OCI-LY1 (cell line): ENCODE measurements around the gene RNF112.

Experiments
- H2AFZ ChIP-seq: fragments of 200-600 bp; sonication (generic), shearing (Covaris generic); 2 replicates; pipeline ENCODE4 v1.6.0; 2014; ENCODE audit warnings: antibody characterized with exemption, mild to moderate bottlenecking, low read length
- H3F3A ChIP-seq: fragments of 200-600 bp; sonication (generic), shearing (Covaris generic); 2 replicates; pipeline ENCODE4 v1.6.0; 2014; ENCODE audit warnings: mild to moderate bottlenecking, antibody characterized with exemption, low read length, moderate library complexity; ENCODE audit not compliant: insufficient read depth
- H3K27ac ChIP-seq: fragments of 200-600 bp; sonication (generic); 2 replicates; pipeline ENCODE4 v1.5.1; 2014; ENCODE audit warnings: low read length, mixed run types, mild to moderate bottlenecking, low read depth; ENCODE audit not compliant: poor library complexity, severe bottlenecking
- H3K27me3 ChIP-seq: fragments of 200-600 bp; sonication (generic); 2 replicates; pipeline ENCODE4 v1.6.0; 2014; ENCODE audit warnings: antibody characterized with exemption, mild to moderate bottlenecking, low read length, moderate library complexity; ENCODE audit not compliant: insufficient read depth
- H3K36me3 ChIP-seq: fragments of 200-600 bp; sonication (generic); 2 replicates; pipeline ENCODE4 v1.6.1; 2014; ENCODE audit warnings: mild to moderate bottlenecking, antibody characterized with exemption, low read length, moderate library complexity, mixed read lengths; ENCODE audit not compliant: insufficient read depth
- H3K4me1 ChIP-seq: fragments of 200-600 bp; sonication (generic); 2 replicates; pipeline ENCODE4 v1.5.1; 2014; ENCODE audit warnings: mild to moderate bottlenecking, low read length, moderate library complexity; ENCODE audit not compliant: insufficient read depth, severe bottlenecking
- H3K4me2 ChIP-seq: fragments of 200-600 bp; sonication (generic), shearing (Covaris generic); 2 replicates; pipeline ENCODE4 v1.6.1; 2014; ENCODE audit warnings: low read length
- H3K4me3 ChIP-seq: fragments of 200-600 bp; sonication (generic); 2 replicates; pipeline ENCODE4 v1.5.1; 2014; ENCODE audit warnings: low read length, low read depth, mild to moderate bottlenecking, mixed read lengths; ENCODE audit not compliant: poor library complexity, severe bottlenecking
- H3K79me2 ChIP-seq: fragments of 200-600 bp; shearing (Covaris generic); 2 replicates; pipeline ENCODE4 v1.6.1; 2016; ENCODE audit warnings: mixed run types, low read length, mixed read lengths; ENCODE audit not compliant: insufficient read depth
- H3K9ac ChIP-seq: fragments of 200-600 bp; sonication (generic), shearing (Covaris generic); 2 replicates; pipeline ENCODE4 v1.6.1; 2014; ENCODE audit warnings: mild to moderate bottlenecking, low read length, mixed read lengths
- H3K9me2 ChIP-seq: fragments of 200-600 bp; sonication (generic), shearing (Covaris generic); 2 replicates; pipeline ENCODE4 v1.6.1; 2014; ENCODE audit warnings: low read depth, mild to moderate bottlenecking, low read length, mixed read lengths
- H3K9me3 ChIP-seq: fragments of 200-600 bp; shearing (Covaris generic); 2 replicates; pipeline ENCODE4 v1.6.1; 2014; ENCODE audit warnings: low read length, mixed read lengths
- H4K20me1 ChIP-seq: fragments of 200-600 bp; sonication (generic), shearing (Covaris generic); 2 replicates; pipeline ENCODE4 v1.6.0; 2016; ENCODE audit warnings: mild to moderate bottlenecking, low read length; ENCODE audit not compliant: insufficient read depth
- EZH2 ChIP-seq: fragments of 200-600 bp; sonication (generic), shearing (Covaris generic); IDR thresholded peaks from 2 replicates; pipeline ENCODE4 v1.8.0; 2017; ENCODE audit warnings: borderline replicate concordance, mixed run types, mild to moderate bottlenecking, antibody characterized with exemption, low read length, moderate library complexity, mixed read lengths
- TF ChIP-seq, protein P1 (sequence below): fragments of 200-600 bp; sonication (generic), shearing (Covaris generic); IDR thresholded peaks from 2 replicates; pipeline ENCODE4 v1.5.1; 2017; ENCODE audit warnings: mild to moderate bottlenecking, antibody characterized with exemption, low read length, moderate library complexity, mixed read lengths

The RNF112 gene

DNA sequence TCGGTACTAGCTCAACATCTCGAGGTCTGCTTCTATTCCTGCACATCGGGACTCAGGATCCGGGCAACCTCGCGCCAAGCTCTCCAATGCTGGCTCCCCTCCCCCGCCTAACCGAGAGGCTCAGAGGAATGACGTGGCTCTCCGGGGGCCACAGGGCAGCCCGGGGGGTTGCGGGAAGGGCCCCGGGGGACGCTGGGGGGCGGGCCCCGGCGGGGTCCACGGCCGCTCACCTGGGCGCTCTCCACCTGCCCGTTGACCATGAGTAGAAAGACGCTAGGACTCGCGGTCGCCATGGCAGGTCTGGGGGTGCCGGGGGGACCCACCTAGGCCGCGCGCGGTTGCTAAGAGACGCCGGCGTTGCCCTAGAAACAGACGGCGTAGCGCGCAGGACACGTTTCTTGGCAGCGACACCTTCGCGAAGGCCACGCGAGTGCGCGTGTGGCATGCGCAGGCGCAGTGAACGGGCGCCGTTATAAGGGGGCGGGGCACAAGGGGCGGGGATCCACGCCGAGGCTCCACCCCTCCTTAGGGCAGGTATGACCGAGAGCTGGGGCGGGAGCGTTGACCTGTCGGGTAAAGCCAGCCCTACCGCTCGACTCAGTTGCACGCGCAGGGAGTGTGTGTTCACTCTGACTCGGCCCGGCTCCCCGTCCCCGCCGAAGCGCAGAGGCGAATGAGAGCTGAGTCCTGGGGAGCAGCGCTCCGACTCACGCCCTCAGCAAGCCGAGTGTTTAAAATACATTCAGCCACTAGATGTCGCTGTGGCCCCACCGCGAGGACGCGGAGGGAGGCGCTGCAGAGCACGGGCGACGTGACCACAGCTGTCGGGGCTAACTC lies 48.5 kb upstream of the RNF112 start, which contains the start of gene B9D1:
TSS of gene B9D1 (minus strand) at position 447 of the 837 bp plus-strand sequence. CDS start at position 293, 154 bp downstream.
- H3K4me3 ChIP-seq = peak within 1 kb of the TSS; percentile 71
- no peak within 1 kb of the TSS for H3K27ac ChIP-seq
- peak within 1 kb of the TSS; percentile 88 for H3K4me2 ChIP-seq
- no peaks in the 10 kb centered on the region for H4K20me1 ChIP-seq
- H3K9ac ChIP-seq = peak within 1 kb of the TSS; percentile 64
- peak within 1 kb of the TSS; percentile 55; the same call in 1 of the 2 replicates for H2AFZ ChIP-seq
- H3K79me2 ChIP-seq = no peaks in the 10 kb centered on the region
- H3K4me1 ChIP-seq = peaks cover 12% of the 10 kb centered on the region
- no peaks in the 10 kb centered on the region for H3K9me2 ChIP-seq
- no peaks in the 10 kb centered on the region for H3K36me3 ChIP-seq
- TF ChIP-seq, protein P1, sequence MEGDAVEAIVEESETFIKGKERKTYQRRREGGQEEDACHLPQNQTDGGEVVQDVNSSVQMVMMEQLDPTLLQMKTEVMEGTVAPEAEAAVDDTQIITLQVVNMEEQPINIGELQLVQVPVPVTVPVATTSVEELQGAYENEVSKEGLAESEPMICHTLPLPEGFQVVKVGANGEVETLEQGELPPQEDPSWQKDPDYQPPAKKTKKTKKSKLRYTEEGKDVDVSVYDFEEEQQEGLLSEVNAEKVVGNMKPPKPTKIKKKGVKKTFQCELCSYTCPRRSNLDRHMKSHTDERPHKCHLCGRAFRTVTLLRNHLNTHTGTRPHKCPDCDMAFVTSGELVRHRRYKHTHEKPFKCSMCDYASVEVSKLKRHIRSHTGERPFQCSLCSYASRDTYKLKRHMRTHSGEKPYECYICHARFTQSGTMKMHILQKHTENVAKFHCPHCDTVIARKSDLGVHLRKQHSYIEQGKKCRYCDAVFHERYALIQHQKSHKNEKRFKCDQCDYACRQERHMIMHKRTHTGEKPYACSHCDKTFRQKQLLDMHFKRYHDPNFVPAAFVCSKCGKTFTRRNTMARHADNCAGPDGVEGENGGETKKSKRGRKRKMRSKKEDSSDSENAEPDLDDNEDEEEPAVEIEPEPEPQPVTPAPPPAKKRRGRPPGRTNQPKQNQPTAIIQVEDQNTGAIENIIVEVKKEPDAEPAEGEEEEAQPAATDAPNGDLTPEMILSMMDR = peak; percentile 96
- no peak for TF ChIP-seq EZH2
- H3K27me3 ChIP-seq = no peaks in the 10 kb centered on the region; the same call in 1 of the 2 replicates
- no peaks in the 10 kb centered on the region for H3K9me3 ChIP-seq
- H3F3A ChIP-seq = no peaks in the 10 kb centered on the region

DNA sequence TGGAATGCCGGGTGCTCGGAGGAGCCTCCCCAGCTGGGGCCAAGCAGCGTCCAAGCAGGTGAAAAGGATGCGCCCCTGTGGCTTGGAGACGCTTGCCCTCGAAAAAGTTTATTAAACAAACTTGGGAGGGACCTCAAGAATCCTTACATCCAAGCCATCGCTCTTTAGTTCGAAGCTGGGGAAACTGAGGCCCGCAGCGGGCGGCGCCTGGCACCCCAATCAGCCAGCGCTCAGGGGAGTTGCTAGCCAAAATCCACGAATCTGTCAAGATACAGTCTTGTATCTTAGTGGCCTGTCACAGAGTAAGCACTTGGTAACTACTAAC lies 48.0 kb upstream of the RNF112 start:
- H3K9me2 ChIP-seq = no peaks in the 10 kb centered on the region
- peak overlapping the region; percentile 71 for H3K4me3 ChIP-seq
- peaks cover 12% of the 10 kb centered on the region for H3K4me1 ChIP-seq
- H3F3A ChIP-seq = no peaks in the 10 kb centered on the region
- no peak overlapping the region for H2AFZ ChIP-seq
- peak overlapping the region; percentile 88 for H3K4me2 ChIP-seq
- TF ChIP-seq, protein P1 = no peak; the same call in 1 of the 2 replicates
- no peak for TF ChIP-seq EZH2
- H3K9ac ChIP-seq = no peak overlapping the region; the same call in 1 of the 2 replicates
- H3K27ac ChIP-seq = no peak overlapping the region
- H4K20me1 ChIP-seq = no peaks in the 10 kb centered on the region
- H3K36me3 ChIP-seq = no peaks in the 10 kb centered on the region
- H3K9me3 ChIP-seq = no peaks in the 10 kb centered on the region
- no peaks in the 10 kb centered on the region for H3K79me2 ChIP-seq
- H3K27me3 ChIP-seq = no peaks in the 10 kb centered on the region; the same call in 1 of the 2 replicates

DNA sequence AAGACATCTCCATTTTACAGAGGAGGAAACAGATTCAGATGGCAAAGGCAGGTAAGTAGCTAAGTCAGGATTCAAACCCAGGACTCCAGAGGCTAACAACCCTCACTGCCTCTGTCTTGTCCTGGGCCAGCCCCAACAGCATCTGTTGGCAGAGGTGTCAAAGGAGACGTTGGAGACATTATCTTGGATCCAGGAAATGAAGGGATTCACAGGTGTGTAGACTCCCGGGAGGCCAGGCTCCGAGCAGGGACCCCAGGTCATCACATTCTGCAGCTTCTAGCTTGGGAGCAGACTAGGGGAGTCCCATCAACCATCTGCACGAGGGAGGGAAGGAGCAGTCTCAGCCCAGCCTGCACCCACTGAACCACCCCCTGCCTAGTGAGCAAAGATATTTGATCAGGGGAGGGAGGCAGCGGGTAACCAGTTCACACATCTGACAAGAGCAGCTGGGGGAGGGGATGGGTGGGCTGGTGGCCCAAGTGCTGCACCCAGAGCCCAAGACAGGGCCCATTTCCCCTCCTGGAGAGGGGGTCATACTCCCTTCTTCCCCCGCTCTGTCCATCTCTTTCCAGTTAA lies 47.5 kb upstream of the RNF112 start:
- no peaks in the 10 kb centered on the region for H3K79me2 ChIP-seq
- H3K9ac ChIP-seq = no peak overlapping the region
- no peaks in the 10 kb centered on the region for H4K20me1 ChIP-seq
- TF ChIP-seq, protein P1 = no peak
- H3K9me3 ChIP-seq = no peaks in the 10 kb centered on the region
- no peaks in the 10 kb centered on the region for H3F3A ChIP-seq
- no peaks in the 10 kb centered on the region; the same call in 1 of the 2 replicates for H3K27me3 ChIP-seq
- H3K36me3 ChIP-seq = no peaks in the 10 kb centered on the region
- H2AFZ ChIP-seq = no peak overlapping the region
- H3K4me3 ChIP-seq = no peak overlapping the region
- H3K4me1 ChIP-seq = peaks cover 12% of the 10 kb centered on the region
- H3K9me2 ChIP-seq = no peaks in the 10 kb centered on the region
- H3K4me2 ChIP-seq = no peak overlapping the region
- H3K27ac ChIP-seq = no peak overlapping the region
